Activated naive CD8-positive, alpha-beta T cell treated with anti-CD3 and anti-CD28 coated beads, Interleukin-2, amount 50 U/mL, for 24 hours (primary cell): ENCODE results near the gene ID1.
"Not testable (repeated sequence)": the region's sequence is repeated elsewhere in the genome, so short reads cannot be mapped to it uniquely, and the experiment has no call there.

Source experiments
- ATAC-seq: fragments of 150-1000 bp; cut with Tn5 transposase; one replicate; pipeline ENCODE4 v1.10.0; 2021
- DNase-seq: peaks from one replicate; pipeline ENCODE4 v3.0.0; 2021
- H3K27ac Mint-ChIP-seq: one replicate; pipeline ENCODE4 v1.8.0; 2021; ENCODE audit warnings: mild to moderate bottlenecking, mixed read lengths
- H3K27me3 Mint-ChIP-seq: one replicate; pipeline ENCODE4 v1.8.0; 2021; ENCODE audit warnings: mixed read lengths
- H3K36me3 Mint-ChIP-seq: one replicate; pipeline ENCODE4 v1.8.0; 2021; ENCODE audit warnings: low read depth, mixed read lengths
- H3K4me1 Mint-ChIP-seq: one replicate; pipeline ENCODE4 v1.8.0; 2021; ENCODE audit warnings: mixed read lengths
- H3K4me3 Mint-ChIP-seq: one replicate; pipeline ENCODE4 v1.8.0; 2021; ENCODE audit warnings: mild to moderate bottlenecking, moderate library complexity, mixed read lengths
- H3K9me3 Mint-ChIP-seq: one replicate; pipeline ENCODE4 v1.8.0; 2021; ENCODE audit warnings: mixed read lengths

Gene ID1

GRCh38 chr20:31602779-31603441 lies 2.2 kb upstream of the ID1 start:
- H3K4me1 Mint-ChIP-seq, result peaks cover 36% of the 10 kb centered on the region
- DNase-seq (peak; percentile 34), ATAC-seq (peak; percentile 81)
- no peaks in the 10 kb centered on the region for H3K9me3 Mint-ChIP-seq
- H3K4me3 Mint-ChIP-seq, result peak overlapping the region; percentile 49
- H3K36me3 Mint-ChIP-seq, result no peaks in the 10 kb centered on the region
- peak overlapping the region; percentile 62 for H3K27ac Mint-ChIP-seq
- peaks cover 48% of the 10 kb centered on the region for H3K27me3 Mint-ChIP-seq

GRCh38 chr20:31603822-31604566 lies 1.1 kb upstream of the ID1 start:
- peaks cover 56% of the 10 kb centered on the region for H3K27me3 Mint-ChIP-seq
- no peak overlapping the region for H3K27ac Mint-ChIP-seq
- no peaks in the 10 kb centered on the region for H3K36me3 Mint-ChIP-seq
- DNase-seq, result peak; percentile 82
- H3K9me3 Mint-ChIP-seq, result no peaks in the 10 kb centered on the region
- H3K4me3 Mint-ChIP-seq, result peak overlapping the region; percentile 89
- peak; percentile 56 for ATAC-seq
- peaks cover 36% of the 10 kb centered on the region for H3K4me1 Mint-ChIP-seq

GRCh38 chr20:31604567-31605030 lies 490 bp upstream of the ID1 start:
- Mint-ChIP-seq H3K4me1 (peaks cover 36% of the 10 kb centered on the region), H3K4me3 (peak overlapping the region; percentile 89), H3K36me3 (no peaks in the 10 kb centered on the region), H3K27me3 (peaks cover 59% of the 10 kb centered on the region), H3K27ac (no peak overlapping the region), H3K9me3 (no peaks in the 10 kb centered on the region)
- DNase-seq (no peak), ATAC-seq (no peak)

- H3K27me3 Mint-ChIP-seq, result peaks cover 60% of the 10 kb centered on the region
- peak overlapping the region; percentile 89 for H3K4me3 Mint-ChIP-seq
- peaks cover 36% of the 10 kb centered on the region for H3K4me1 Mint-ChIP-seq
- no peaks in the 10 kb centered on the region for H3K9me3 Mint-ChIP-seq
- H3K36me3 Mint-ChIP-seq, result no peaks in the 10 kb centered on the region
- H3K27ac Mint-ChIP-seq, result no peak overlapping the region
- no peak for ATAC-seq
- DNase-seq, result peak; percentile 25
Measured at GRCh38 chr20:31605902-31606803, 1.1 kb downstream of the ID1 start.

GRCh38 chr20:31606804-31607639 lies 1.9 kb downstream of the ID1 start:
- no peak for DNase-seq
- no peaks in the 10 kb centered on the region for H3K9me3 Mint-ChIP-seq
- peaks cover 60% of the 10 kb centered on the region for H3K27me3 Mint-ChIP-seq
- ATAC-seq, result no peak
- H3K4me3 Mint-ChIP-seq, result no peak overlapping the region
- H3K4me1 Mint-ChIP-seq, result peaks cover 36% of the 10 kb centered on the region
- H3K36me3 Mint-ChIP-seq, result no peaks in the 10 kb centered on the region
- H3K27ac Mint-ChIP-seq, result no peak overlapping the region

DNA sequence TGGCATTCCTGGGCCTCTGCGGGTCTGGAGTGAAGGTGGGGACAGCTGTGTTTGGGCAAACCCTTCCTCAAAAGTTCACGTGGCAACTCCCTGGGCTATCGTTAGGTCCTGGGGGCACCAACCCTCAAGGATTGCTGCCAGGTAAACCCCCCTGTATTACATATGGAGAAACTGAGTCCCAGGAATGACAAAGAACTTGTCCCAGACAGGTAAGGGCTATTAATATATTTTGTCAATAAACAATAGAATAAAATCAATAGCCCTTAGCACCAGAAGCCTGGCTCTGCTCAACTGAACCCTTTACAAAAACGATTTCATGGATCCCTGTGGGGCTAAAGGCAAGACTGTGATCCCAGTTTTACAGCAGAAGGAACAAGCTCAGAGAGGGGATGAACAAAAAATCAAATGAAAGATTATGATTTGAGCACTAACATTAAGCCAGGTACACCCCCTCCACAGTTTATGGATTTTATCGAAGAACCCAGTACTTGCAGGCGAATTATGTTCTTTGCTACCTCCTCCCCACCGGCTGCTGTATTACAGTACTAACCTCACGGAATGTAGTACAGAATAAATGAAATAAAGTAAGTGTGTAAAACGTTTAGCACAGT lies 2.7 kb downstream of the ID1 start:
- no peaks in the 10 kb centered on the region for H3K9me3 Mint-ChIP-seq
- peaks cover 56% of the 10 kb centered on the region for H3K27me3 Mint-ChIP-seq
- no peak for ATAC-seq
- no peak for DNase-seq
- no peak overlapping the region for H3K27ac Mint-ChIP-seq
- H3K4me3 Mint-ChIP-seq, result no peak overlapping the region
- H3K4me1 Mint-ChIP-seq, result peaks cover 33% of the 10 kb centered on the region
- no peaks in the 10 kb centered on the region for H3K36me3 Mint-ChIP-seq

- Mint-ChIP-seq H3K36me3 (no peaks in the 10 kb centered on the region), H3K27ac (no peak overlapping the region), H3K4me3 (no peak overlapping the region), H3K9me3 (no peaks in the 10 kb centered on the region), H3K4me1 (peaks cover 28% of the 10 kb centered on the region), H3K27me3 (peaks cover 54% of the 10 kb centered on the region)
- ATAC-seq (no peak), DNase-seq (no peak)
Measured at GRCh38 chr20:31608251-31608945, 3.3 kb downstream of the ID1 start.

DNA sequence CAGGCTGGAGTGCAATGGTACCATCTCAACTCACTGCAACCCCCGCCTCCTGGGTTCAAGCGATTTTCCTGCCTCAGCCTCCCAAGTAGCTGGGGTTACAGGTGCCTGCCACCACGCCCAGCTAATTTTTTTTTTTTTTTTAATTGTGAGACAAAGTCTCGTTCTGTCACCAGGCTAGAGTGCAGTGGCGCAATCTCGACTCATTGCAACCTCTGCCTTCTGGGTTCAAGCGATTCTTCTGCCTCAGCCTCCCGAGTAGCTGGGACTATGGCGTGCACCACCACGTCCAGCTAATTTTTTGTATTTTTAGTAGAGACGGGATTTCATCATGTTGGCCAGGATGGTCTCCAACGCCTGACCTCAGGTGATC lies 7.2 kb downstream of the ID1 start:
- H3K4me3 Mint-ChIP-seq, DNase-seq, ATAC-seq, H3K4me1 Mint-ChIP-seq, H3K36me3 Mint-ChIP-seq, H3K9me3 Mint-ChIP-seq, H3K27ac Mint-ChIP-seq: not testable (repeated sequence)
- H3K27me3 Mint-ChIP-seq, result peaks cover 22% of the 10 kb centered on the region

DNA sequence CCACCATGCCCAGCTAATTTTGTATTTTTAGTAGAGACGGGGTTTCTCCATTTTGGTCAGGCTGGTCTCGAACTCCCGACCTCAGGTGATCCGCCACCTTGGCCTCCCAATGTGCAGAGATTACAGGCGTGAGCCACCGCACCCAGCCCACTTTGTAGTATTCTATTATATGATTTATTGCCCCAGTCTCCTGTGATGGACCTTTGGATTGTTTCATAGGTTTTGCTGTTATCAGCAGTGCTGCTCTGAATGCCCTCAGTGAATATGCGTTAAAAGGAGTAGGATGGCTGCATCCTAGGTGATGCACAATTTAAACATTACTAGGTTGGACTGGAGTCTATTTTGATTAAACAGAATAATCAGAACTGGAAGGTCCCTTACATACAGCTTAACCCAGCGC lies 10.3 kb downstream of the ID1 start:
- no peak overlapping the region for H3K4me3 Mint-ChIP-seq
- peaks cover 9% of the 10 kb centered on the region for H3K27me3 Mint-ChIP-seq
- DNase-seq, result no peak
- no peaks in the 10 kb centered on the region for H3K36me3 Mint-ChIP-seq
- no peaks in the 10 kb centered on the region for H3K9me3 Mint-ChIP-seq
- no peak for ATAC-seq
- peaks cover 7% of the 10 kb centered on the region for H3K4me1 Mint-ChIP-seq
- H3K27ac Mint-ChIP-seq, result no peak overlapping the region

GRCh38 chr20:31617432-31618104 lies 12.5 kb downstream of the ID1 start:
- no peaks in the 10 kb centered on the region for H3K9me3 Mint-ChIP-seq
- H3K27ac Mint-ChIP-seq, result no peak overlapping the region
- no peak for ATAC-seq

GRCh38 chr20:31620246-31620645 lies 15.2 kb downstream of the ID1 start:
- Mint-ChIP-seq H3K4me3 (no peak overlapping the region), H3K4me1 (peaks cover 7% of the 10 kb centered on the region), H3K36me3 (no peaks in the 10 kb centered on the region), H3K9me3 (no peaks in the 10 kb centered on the region), H3K27me3 (peaks cover 7% of the 10 kb centered on the region), H3K27ac (no peak overlapping the region)
- DNase-seq (no peak), ATAC-seq (no peak)

More at GRCh38 chr20:31617432-31618104, 12.5 kb downstream of the ID1 start:
- no peak for DNase-seq
- H3K4me3 Mint-ChIP-seq, result no peak overlapping the region
- H3K27me3 Mint-ChIP-seq, result peaks cover 9% of the 10 kb centered on the region
- peaks cover 7% of the 10 kb centered on the region for H3K4me1 Mint-ChIP-seq
- no peaks in the 10 kb centered on the region for H3K36me3 Mint-ChIP-seq

DNA sequence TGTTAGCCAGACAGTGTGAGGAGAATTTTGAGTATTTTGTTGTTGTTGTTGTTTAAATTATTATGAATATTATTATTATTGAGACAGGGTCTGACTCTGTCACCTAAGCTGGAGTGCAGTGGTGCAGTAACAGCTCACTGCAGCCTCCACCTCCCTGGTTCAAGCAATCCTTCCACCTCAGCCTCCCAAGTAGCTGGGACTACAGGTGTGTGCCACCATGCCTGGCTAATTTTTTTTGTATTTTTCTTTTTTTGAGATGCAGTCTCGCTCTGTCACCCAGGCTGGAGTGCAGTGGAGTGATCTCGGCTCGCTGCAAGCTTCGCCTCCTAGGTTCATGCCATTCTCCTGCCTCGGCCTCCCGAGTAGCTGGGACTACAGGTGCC lies 18.0 kb downstream of the ID1 start:
- H3K27me3 Mint-ChIP-seq, DNase-seq, H3K36me3 Mint-ChIP-seq, ATAC-seq, H3K9me3 Mint-ChIP-seq, H3K4me3 Mint-ChIP-seq, H3K4me1 Mint-ChIP-seq, H3K27ac Mint-ChIP-seq: not testable (repeated sequence)

GRCh38 chr20:31626534-31626933 lies 21.4 kb downstream of the ID1 start:
- H3K4me1 Mint-ChIP-seq, ATAC-seq, H3K4me3 Mint-ChIP-seq, DNase-seq, H3K27me3 Mint-ChIP-seq, H3K27ac Mint-ChIP-seq, H3K9me3 Mint-ChIP-seq, H3K36me3 Mint-ChIP-seq: not testable (repeated sequence)
